Lung (tissue), 12 donors: ENCODE measurements around the gene HSPB7. TPM values are rescaled to one million over a fixed set of nuclear protein-coding genes. Genes with fewer than 3 reads are reported as not detected.

Source experiments
- ATAC-seq: fragments of 200-7000 bp; cut with Tn5 transposase; one replicate; pipeline ENCODE4 v1.9.1; 2020; ENCODE audit warnings: moderate number of reproducible peaks; ENCODE audit not compliant: insufficient read depth, low FRiP score
- DNase-seq, 3 donors: peaks; one replicate each; pipeline ENCODE4 v3.0.0-alpha.2; 2013 to 2017
- H3K27ac ChIP-seq, 2 donors: one replicate each; pipeline ENCODE4 v1.5.1; 2013; ENCODE audit warnings: mild to moderate bottlenecking in 2 of 2, moderate library complexity in 2 of 2, control low read depth in 1 of 2, inconsistent platforms in 1 of 2, low read depth in 1 of 2, low read length in 1 of 2
- H3K27me3 ChIP-seq, 3 donors: one replicate each; pipeline ENCODE4 v1.5.1; 2013; ENCODE audit warnings: low read length in 2 of 3; ENCODE audit not compliant: control insufficient read depth in 3 of 3, insufficient read depth in 3 of 3
- H3K36me3 ChIP-seq, 4 donors: one replicate each; pipeline ENCODE4 v1.5.1; 2013; ENCODE audit warnings: low read length in 4 of 4, mild to moderate bottlenecking in 1 of 4, moderate library complexity in 1 of 4; ENCODE audit not compliant: control insufficient read depth in 4 of 4, insufficient read depth in 4 of 4
- H3K4me1 ChIP-seq, 5 donors: one replicate each; pipeline ENCODE4 v1.5.1; 2013; ENCODE audit warnings: low read length in 5 of 5, mild to moderate bottlenecking in 2 of 5, moderate library complexity in 1 of 5; ENCODE audit not compliant: control insufficient read depth in 5 of 5, insufficient read depth in 5 of 5
- H3K4me3 ChIP-seq: one replicate; pipeline ENCODE4 v1.5.1; 2013; ENCODE audit warnings: mild to moderate bottlenecking, control low read depth, moderate library complexity
- H3K9ac ChIP-seq, 2 donors: one replicate each; pipeline ENCODE4 v1.5.1; 2013; ENCODE audit warnings: low read length in 2 of 2, control low read depth in 1 of 2; ENCODE audit not compliant: insufficient read depth in 1 of 2
- H3K9me3 ChIP-seq, 4 donors: one replicate each; pipeline ENCODE4 v1.5.1; 2013; ENCODE audit warnings: low read length in 3 of 4, mild to moderate bottlenecking in 1 of 4, moderate library complexity in 1 of 4; ENCODE audit not compliant: control insufficient read depth in 4 of 4, insufficient read depth in 3 of 4
- CTCF ChIP-seq: IDR thresholded peaks from 2 replicates; pipeline ENCODE4 v1.5.1; 2012; ENCODE audit warnings: mild to moderate bottlenecking; ENCODE audit errors: control extremely low read depth, extremely low read depth
- WGBS, 2 donors: extraction: QIAGEN DNeasy Blood & Tissue Kit; methylation state at CpG; one replicate each; pipeline ENCODE4 v1.1.7; 2013; 5-methylcytosine and 5-hydroxymethylcytosine counted together
- polyA plus RNA-seq, 2 donors: library from polyadenylated mRNA; stranded (reverse); fragments of 200-250 nt; gene quantifications; one replicate each; pipeline ENCODE4 v1.2.1, GENCODE V29; 2013
- total RNA-seq, 2 donors: library from RNA; depleted of rRNA in 1 of 2; stranded (reverse); fragments of >200 nt in 1 of 2; gene quantifications; one replicate each; pipeline ENCODE4 v1.2.1, GENCODE V29; 2014 to 2021
- donor health status: control.
- donor health status: control.
- donor health status: Bipolar disorder and iron deficiency.
- donor health status: healthy.
- donor health status: DM: yes; HTN: yes; CAD: no.

The HSPB7 gene
- total and polyA plus RNA-seq, 4 donors, result 2.4 to 34.2 (median 11.4) TPM

- Histone ChIP-seq H3K9ac (no peak overlapping the region), H3K4me1 (peaks cover 0 to 20% (median 2%) of the 10 kb centered on the region in 5 donors), H3K4me3 (no peak overlapping the region), H3K36me3 (no peaks in the 10 kb centered on the region), H3K9me3 (no peaks in the 10 kb centered on the region), H3K27ac (peak overlapping the region; percentile 18 to 97), H3K27me3 (no peaks in the 10 kb centered on the region)
- TF ChIP-seq CTCF, result no peak
- WGBS, 2 donors, result 4 to 6% methylated on average over 26 to 36 of the region's 36 CpGs
- peak; percentile 73 to 84 (median 81) for DNase-seq
- ATAC-seq, result peak; percentile 14
Observed at GRCh38 chr1:16012590-16013219, 5.1 kb downstream of the HSPB7 start.

- H3K4me3 ChIP-seq, result no peak overlapping the region
- 91 to 97% methylated on average over 11 of the region's 11 CpGs for WGBS, 2 donors
- DNase-seq (no peak), ATAC-seq (no peak)
- TF ChIP-seq CTCF, result no peak
- H3K9me3 ChIP-seq, result no peaks in the 10 kb centered on the region
- no peak overlapping the region for H3K9ac ChIP-seq
- no peaks in the 10 kb centered on the region for H3K27me3 ChIP-seq
- H3K36me3 ChIP-seq, result no peaks in the 10 kb centered on the region
- peaks cover 0 to 17% (median 0%) of the 10 kb centered on the region in 5 donors for H3K4me1 ChIP-seq
- H3K27ac ChIP-seq, result peak overlapping the region; percentile 18 to 68
Observed at GRCh38 chr1:16011936-16012589, 5.8 kb downstream of the HSPB7 start.

GRCh38 chr1:16010837-16011236 lies 7.0 kb downstream of the HSPB7 start:
- no peak overlapping the region for H3K4me3 ChIP-seq
- ATAC-seq (no peak), DNase-seq (no peak)
- H3K36me3 ChIP-seq, result no peaks in the 10 kb centered on the region
- peaks cover 0 to 17% (median 0%) of the 10 kb centered on the region in 5 donors for H3K4me1 ChIP-seq
- WGBS, 2 donors, result 95 to 98% methylated on average over 3 of the region's 3 CpGs
- H3K27me3 ChIP-seq, result no peaks in the 10 kb centered on the region
- H3K27ac ChIP-seq, result no peak overlapping the region
- no peak overlapping the region for H3K9ac ChIP-seq
- no peaks in the 10 kb centered on the region for H3K9me3 ChIP-seq
- no peak for TF ChIP-seq CTCF
